ENCODE measurements around the gene NT5C3A. TPM values are rescaled to one million over a fixed set of nuclear protein-coding genes. Genes with fewer than 3 reads are reported as not detected.
A peak's percentile ranks its signal among the peaks of the same experiment; 100 is the strongest.
"Not testable (repeated sequence)": the region's sequence is repeated elsewhere in the genome, so short reads cannot be mapped to it uniquely, and the experiment has no call there.

The NT5C3A gene
- total and polyA plus RNA-seq, 11 donors: 13.1 to 32.2 (median 19.2) TPM

GRCh38 chr7:32998361-32999171, 64.0 kb downstream of the NT5C3A start:
- DNase-seq (peak in 4 of 5 donors; percentile 55 to 76 (median 66)), ATAC-seq (peak; percentile 92 to 95 (median 93))
- H3K27me3 ChIP-seq; intact Hi-C loops (cut with DNase I); H3K9me3 ChIP-seq: not testable (repeated sequence)
- peak in 1 of 12 donors; percentile 8 for TF ChIP-seq CTCF (IDR thresholded peaks at IDR 0.05)
- Histone ChIP-seq H3K4me1 (peaks cover 0 to 29% (median 13%) of the 10 kb centered on the region in 12 donors), H3K27ac (peak overlapping the region; percentile 9 to 88 (median 77)), H3K4me3 (peak overlapping the region in 9 of 12 donors; percentile 14 to 50 (median 25)), H3K36me3 (peaks cover 0 to 24% (median 3%) of the 10 kb centered on the region in 9 donors)
- 10 to 17% (median 14%) methylated on average over 14 of the region's 14 CpGs for WGBS, 4 donors

- not testable (repeated sequence) for H3K27me3 ChIP-seq
These were observed 64.6 kb downstream of the NT5C3A start for GRCh38 chr7:32997956-32998355.

GRCh38 chr7:32992750-32993149, 69.8 kb downstream of the NT5C3A start:
- DNase-seq; H3K9me3 ChIP-seq; H3K4me3 ChIP-seq; H3K27me3 ChIP-seq; intact Hi-C loops (cut with DNase I): not testable (repeated sequence)
- WGBS, 4 donors: 60 to 67% (median 63%) methylated on average over 6 of the region's 6 CpGs
- Histone ChIP-seq H3K36me3 (peaks cover 0 to 34% (median 16%) of the 10 kb centered on the region in 9 donors), H3K4me1 (peaks cover 0 to 12% (median under 1%) of the 10 kb centered on the region in 12 donors), H3K27ac (peak overlapping the region in 2 of 12 donors; percentile 4 to 5)
- peak in 3 of 4 donors; percentile 29 to 49 (median 43) for ATAC-seq

More at GRCh38 chr7:32997956-32998355, 64.6 kb downstream of the NT5C3A start:
- Histone ChIP-seq H3K27ac (peak overlapping the region in 11 of 12 donors; percentile 9 to 88 (median 76)), H3K4me1 (peaks cover 0 to 29% (median 13%) of the 10 kb centered on the region in 12 donors), H3K4me3 (peak overlapping the region in 7 of 12 donors; percentile 14 to 50 (median 27)), H3K36me3 (peaks cover 0 to 20% (median 3%) of the 10 kb centered on the region in 9 donors)
- 20 to 65% (median 46%) methylated on average over 2 to 4 of the region's 4 CpGs for WGBS, 4 donors
- ATAC-seq: peak in 1 of 4 donors; percentile 22
- H3K9me3 ChIP-seq; DNase-seq; intact Hi-C loops (cut with DNase I): not testable (repeated sequence)

- H3K4me1 ChIP-seq: not testable (repeated sequence)
- WGBS, 4 donors: 60 to 74% (median 66%) methylated on average over 4 to 9 of the region's 9 CpGs
These were observed 70.4 kb downstream of the NT5C3A start for GRCh38 chr7:32991975-32992700.

GRCh38 chr7:32991068-32991585, 71.4 kb downstream of the NT5C3A start:
- H3K27me3 ChIP-seq; H3K4me1 ChIP-seq; DNase-seq; ATAC-seq; H3K4me3 ChIP-seq; H3K9me3 ChIP-seq; intact Hi-C loops (cut with DNase I): not testable (repeated sequence)
- WGBS, 4 donors: 45 to 58% (median 56%) methylated on average over 2 to 5 of the region's 5 CpGs; no CpG with 5 or more reads in 1 of the 4 donors
- Histone ChIP-seq H3K36me3 (peaks cover 0 to 40% (median 16%) of the 10 kb centered on the region in 9 donors), H3K27ac (peak overlapping the region in 2 of 12 donors; percentile 23 to 52)

More at GRCh38 chr7:32991975-32992700, 70.4 kb downstream of the NT5C3A start:
- H3K4me3 ChIP-seq; H3K27me3 ChIP-seq; DNase-seq; H3K9me3 ChIP-seq; intact Hi-C loops (cut with DNase I): not testable (repeated sequence)
- Histone ChIP-seq H3K36me3 (peaks cover 0 to 38% (median 16%) of the 10 kb centered on the region in 9 donors), H3K27ac (peak overlapping the region in 2 of 12 donors; percentile 5 to 22)
- peak in 1 of 4 donors; percentile 57 for ATAC-seq

- H3K4me3 ChIP-seq; H3K27me3 ChIP-seq; H3K9me3 ChIP-seq; intact Hi-C loops (cut with DNase I); ATAC-seq; H3K4me1 ChIP-seq; H3K27ac ChIP-seq; DNase-seq: not testable (repeated sequence)
- WGBS, 4 donors: 83 to 98% (median 94%) methylated on average over 8 of the region's 8 CpGs
- peaks cover 0 to 66% (median 26%) of the 10 kb centered on the region in 9 donors for H3K36me3 ChIP-seq
These were observed 74.4 kb downstream of the NT5C3A start for GRCh38 chr7:32988148-32988547.

GRCh38 chr7:32979902-32980301, 82.7 kb downstream of the NT5C3A start:
- H3K4me3 ChIP-seq; H3K4me1 ChIP-seq; H3K27me3 ChIP-seq; DNase-seq; H3K9me3 ChIP-seq; intact Hi-C loops (cut with DNase I); H3K27ac ChIP-seq; ATAC-seq: not testable (repeated sequence)
- no CpG with 5 or more reads among the region's 2 CpGs for WGBS, 4 donors
- peaks cover 0 to 74% (median 8%) of the 10 kb centered on the region in 9 donors for H3K36me3 ChIP-seq

DNA sequence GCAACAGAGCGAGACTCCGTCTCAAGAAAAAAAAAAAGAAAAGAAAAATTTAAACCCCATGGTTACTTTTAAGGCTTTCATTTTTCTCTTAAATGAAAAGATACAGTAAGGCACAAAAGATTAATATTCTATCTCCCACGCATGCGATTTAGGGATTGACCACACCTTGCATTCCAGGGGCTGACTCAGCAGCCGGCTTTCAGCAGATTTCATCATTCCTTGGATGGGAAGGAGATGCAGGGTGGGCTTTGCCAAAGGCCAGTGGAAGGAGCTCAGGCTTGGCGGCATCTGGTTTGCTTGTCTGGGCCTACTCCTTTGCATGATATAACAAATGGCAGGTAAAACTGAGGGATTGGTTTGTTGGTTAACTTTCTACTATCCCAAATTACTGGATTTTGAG, 83.3 kb downstream of the NT5C3A start:
- WGBS, 4 donors: 88 to 94% (median 90%) methylated on average over 6 of the region's 6 CpGs
- ATAC-seq; H3K4me3 ChIP-seq; intact Hi-C loops (cut with DNase I); H3K4me1 ChIP-seq; H3K27me3 ChIP-seq; H3K27ac ChIP-seq; DNase-seq; H3K9me3 ChIP-seq: not testable (repeated sequence)
- H3K36me3 ChIP-seq: peaks cover 0 to 69% (median 8%) of the 10 kb centered on the region in 9 donors

DNA sequence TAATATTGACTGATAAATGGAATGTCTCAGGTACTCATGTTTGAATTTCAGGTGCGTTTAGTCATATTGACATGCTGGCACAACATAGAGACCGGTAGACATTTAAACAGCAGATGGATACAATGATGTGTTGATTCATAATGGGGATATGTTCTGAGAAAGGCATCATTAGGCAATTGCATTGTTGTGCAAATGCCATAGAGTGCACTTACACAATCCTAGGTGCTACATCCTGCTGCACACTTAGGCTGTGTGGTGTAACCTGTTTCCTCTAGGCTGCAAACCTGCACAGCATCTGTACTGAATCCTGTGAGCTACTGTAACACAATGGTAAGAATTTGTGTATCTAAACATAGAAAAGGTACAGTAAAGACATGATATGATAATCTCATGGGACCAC, 85.4 kb downstream of the NT5C3A start:
- intact Hi-C loops (cut with DNase I); H3K4me3 ChIP-seq; H3K9me3 ChIP-seq; DNase-seq; H3K27me3 ChIP-seq; H3K4me1 ChIP-seq; H3K27ac ChIP-seq: not testable (repeated sequence)
- peaks cover 0 to 56% (median 8%) of the 10 kb centered on the region in 9 donors for H3K36me3 ChIP-seq
- 83 to 97% (median 95%) methylated on average over 2 of the region's 2 CpGs for WGBS, 4 donors
- peak in 1 of 4 donors; percentile 60 for ATAC-seq
